CD8-positive, alpha-beta memory T cell (primary cell): ENCODE results near the gene AGPS. TPM values are rescaled to one million over a fixed set of nuclear protein-coding genes. Genes with fewer than 3 reads are reported as not detected.
A peak's percentile ranks its signal among the peaks of the same experiment; 100 is the strongest.

ENCODE experiments used
- CTCF ChIA-PET: fragments of 350-600 bp; sonication (Branson Sonifier 250); formaldehyde crosslinking; loops from one replicate; lab custom pipeline; 2021; ENCODE audit warnings: antibody characterized with exemption; lab: Charles Lee
- POLR2A ChIA-PET: fragments of 350-600 bp; sonication (Branson Sonifier 250); formaldehyde crosslinking; loops from one replicate; lab custom pipeline; 2021; ENCODE audit warnings: antibody characterized with exemption; lab: Charles Lee
- DNase-seq, 5 donors: peaks; one replicate each; pipeline versions ENCODE4 v3.0.0 to v3.0.0-alpha.2; 2020 to 2022; ENCODE audit warnings: mixed read lengths in 1 of 5
- H3K27ac ChIP-seq: one replicate; pipeline ENCODE4 v1.7.0; 2013; ENCODE audit warnings: low read depth, mild to moderate bottlenecking, low read length, moderate library complexity
- H3K27me3 ChIP-seq: 2 replicates; pipeline ENCODE4 v1.7.0; 2013; ENCODE audit warnings: low read length, mild to moderate bottlenecking; ENCODE audit not compliant: insufficient read depth, poor library complexity, severe bottlenecking
- H3K36me3 ChIP-seq: 2 replicates; pipeline ENCODE4 v1.7.0; 2013; ENCODE audit warnings: mild to moderate bottlenecking, low read length, moderate library complexity; ENCODE audit not compliant: insufficient read depth
- H3K4me1 ChIP-seq: 2 replicates; pipeline ENCODE4 v1.7.0; 2013; ENCODE audit warnings: mild to moderate bottlenecking, low read length, moderate library complexity; ENCODE audit not compliant: insufficient read depth
- H3K4me3 ChIP-seq: 2 replicates; pipeline ENCODE4 v1.7.0; 2013; ENCODE audit warnings: mild to moderate bottlenecking, low read length
- H3K9me3 ChIP-seq: 2 replicates; pipeline ENCODE4 v1.7.0; 2013; ENCODE audit warnings: mild to moderate bottlenecking, low read length
- H3K27ac Mint-ChIP-seq, 8 donors: one replicate each; pipeline ENCODE4 v1.8.0; 2020 to 2021; ENCODE audit warnings: mixed read lengths in 8 of 8, mild to moderate bottlenecking in 6 of 8, inconsistent platforms in 3 of 8, moderate library complexity in 3 of 8
- H3K27me3 Mint-ChIP-seq, 2 donors: one replicate each; pipeline ENCODE4 v1.8.0; 2020 to 2021; ENCODE audit warnings: mixed read lengths in 2 of 2, mild to moderate bottlenecking in 1 of 2, moderate library complexity in 1 of 2
- H3K36me3 Mint-ChIP-seq, 3 donors: one replicate each; pipeline ENCODE4 v1.8.0; 2020 to 2021; ENCODE audit warnings: mixed read lengths in 3 of 3, inconsistent platforms in 1 of 3, mild to moderate bottlenecking in 1 of 3
- H3K4me1 Mint-ChIP-seq, 3 donors: one replicate each; pipeline ENCODE4 v1.8.0; 2020 to 2021; ENCODE audit warnings: mixed read lengths in 3 of 3, inconsistent platforms in 1 of 3, mild to moderate bottlenecking in 1 of 3
- H3K4me3 Mint-ChIP-seq, 7 donors: one replicate each; pipeline ENCODE4 v1.8.0; 2020 to 2021; ENCODE audit warnings: mixed read lengths in 7 of 7, mild to moderate bottlenecking in 6 of 7, moderate library complexity in 4 of 7, inconsistent platforms in 2 of 7
- H3K9me3 Mint-ChIP-seq, 5 donors: one replicate each; pipeline ENCODE4 v1.8.0; 2020 to 2022; ENCODE audit warnings: mixed read lengths in 5 of 5, mild to moderate bottlenecking in 3 of 5, moderate library complexity in 2 of 5, inconsistent platforms in 1 of 5
- polyA plus RNA-seq: library from polyadenylated mRNA; unstranded; fragments of 300-500 nt; fragmentation: Illumina TruSeq; gene quantifications from one replicate; pipeline ENCODE4 v1.2.3, GENCODE V29; 2021
- total RNA-seq, 2 experiments: library from RNA; stranded (reverse); gene quantifications; one replicate each; pipeline ENCODE4 v1.2.3, GENCODE V29; 2021

AGPS gene
- total and polyA plus RNA-seq, 3 experiments from 2014 or later = 15.5 to 65.1 (median 64.3) TPM

GRCh38 chr2:177568390-177568789, 175.8 kb downstream of the AGPS start:
- Mint-ChIP-seq H3K36me3 (peaks cover 0 to 4% (median 0%) of the 10 kb centered on the region in 3 donors), H3K4me1 (no peaks in the 10 kb centered on the region), H3K4me3 (no peak overlapping the region), H3K27ac (no peak overlapping the region), H3K27me3 (peaks cover 5 to 7% of the 10 kb centered on the region in 2 donors), H3K9me3 (peaks cover 0 to 2% (median 0%) of the 10 kb centered on the region in 5 donors)
- no peak overlapping the region for H3K27ac ChIP-seq
- no peaks in the 10 kb centered on the region for H3K27me3 ChIP-seq
- no peaks in the 10 kb centered on the region for H3K4me1 ChIP-seq
- no peak for DNase-seq
- ChIA-PET POLR2A (no interaction called here), CTCF (interaction anchor here (1.0 kb wide), 1 partner anchor 11 kb away, joined by 3 read pairs; no protein-coding TSS in a partner anchor)
- no peaks in the 10 kb centered on the region for H3K9me3 ChIP-seq
- H3K4me3 ChIP-seq = no peak overlapping the region
- H3K36me3 ChIP-seq = no peaks in the 10 kb centered on the region

GRCh38 chr2:177568893-177569292, 176.3 kb downstream of the AGPS start:
- Histone ChIP-seq H3K27me3 (no peaks in the 10 kb centered on the region), H3K27ac (no peak overlapping the region), H3K9me3 (no peaks in the 10 kb centered on the region), H3K36me3 (no peaks in the 10 kb centered on the region), H3K4me1 (no peaks in the 10 kb centered on the region), H3K4me3 (no peak overlapping the region)
- DNase-seq = no peak
- Mint-ChIP-seq H3K36me3 (peaks cover 0 to 4% (median 0%) of the 10 kb centered on the region in 3 donors), H3K4me1 (no peaks in the 10 kb centered on the region), H3K27ac (peak overlapping the region in 1 of 8 donors; percentile 8), H3K4me3 (no peak overlapping the region), H3K27me3 (peaks cover 6 to 7% of the 10 kb centered on the region in 2 donors), H3K9me3 (peaks cover 0 to 2% (median 0%) of the 10 kb centered on the region in 5 donors)
- POLR2A ChIA-PET = no interaction called here
- CTCF ChIA-PET = interaction anchor here (1.0 kb wide), 1 partner anchor 11 kb away, joined by 3 read pairs; no protein-coding TSS in a partner anchor

- H3K27ac Mint-ChIP-seq = peak overlapping the region in 1 of 8 donors; percentile 4
- peaks cover 0 to 2% (median 0%) of the 10 kb centered on the region in 3 donors for H3K36me3 Mint-ChIP-seq
- peaks cover 0 to 2% (median 0%) of the 10 kb centered on the region in 5 donors for H3K9me3 Mint-ChIP-seq
- ChIA-PET CTCF (interaction anchor here (1.3 kb wide), 1 partner anchor 9 kb away, joined by 3 read pairs; no protein-coding TSS in a partner anchor), POLR2A (no interaction called here)
- H3K4me1 Mint-ChIP-seq = no peaks in the 10 kb centered on the region
- DNase-seq = no peak
- Histone ChIP-seq H3K36me3 (no peaks in the 10 kb centered on the region), H3K27me3 (no peaks in the 10 kb centered on the region), H3K9me3 (no peaks in the 10 kb centered on the region), H3K4me1 (no peaks in the 10 kb centered on the region), H3K27ac (no peak overlapping the region), H3K4me3 (no peak overlapping the region)
- no peak overlapping the region for H3K4me3 Mint-ChIP-seq
- H3K27me3 Mint-ChIP-seq = peaks cover 7 to 18% of the 10 kb centered on the region in 2 donors
Measured at GRCh38 chr2:177572236-177572671, 179.7 kb downstream of the AGPS start.

GRCh38 chr2:177573120-177573519, 180.5 kb downstream of the AGPS start:
- Mint-ChIP-seq H3K9me3 (peaks cover 0 to 2% (median 0%) of the 10 kb centered on the region in 5 donors), H3K27ac (no peak overlapping the region), H3K4me3 (no peak overlapping the region), H3K27me3 (peaks cover 7 to 18% of the 10 kb centered on the region in 2 donors), H3K4me1 (no peaks in the 10 kb centered on the region), H3K36me3 (no peaks in the 10 kb centered on the region)
- H3K27ac ChIP-seq = no peak overlapping the region
- no peak overlapping the region for H3K4me3 ChIP-seq
- no peaks in the 10 kb centered on the region for H3K36me3 ChIP-seq
- H3K4me1 ChIP-seq = no peaks in the 10 kb centered on the region
- H3K27me3 ChIP-seq = no peaks in the 10 kb centered on the region
- no peak for DNase-seq
- H3K9me3 ChIP-seq = no peaks in the 10 kb centered on the region
- CTCF ChIA-PET = no interaction called here
- POLR2A ChIA-PET = no interaction called here

- H3K9me3 Mint-ChIP-seq = peaks cover 0 to 2% (median 0%) of the 10 kb centered on the region in 5 donors
- H3K4me3 Mint-ChIP-seq = no peak overlapping the region
Measured at GRCh38 chr2:177574356-177574755, 181.8 kb downstream of the AGPS start.

GRCh38 chr2:177575358-177575757, 182.8 kb downstream of the AGPS start:
- POLR2A ChIA-PET = no interaction called here
- no peak overlapping the region for H3K4me3 Mint-ChIP-seq
- CTCF ChIA-PET = no interaction called here

More at GRCh38 chr2:177574356-177574755, 181.8 kb downstream of the AGPS start:
- Mint-ChIP-seq H3K27me3 (peaks cover 3 to 15% of the 10 kb centered on the region in 2 donors), H3K36me3 (no peaks in the 10 kb centered on the region), H3K27ac (no peak overlapping the region), H3K4me1 (no peaks in the 10 kb centered on the region)
- Histone ChIP-seq H3K27ac (no peak overlapping the region), H3K36me3 (no peaks in the 10 kb centered on the region), H3K4me1 (no peaks in the 10 kb centered on the region), H3K9me3 (no peaks in the 10 kb centered on the region), H3K27me3 (no peaks in the 10 kb centered on the region), H3K4me3 (no peak overlapping the region)
- ChIA-PET CTCF (no interaction called here), POLR2A (no interaction called here)
- DNase-seq = no peak

GRCh38 chr2:177577075-177577474, 184.5 kb downstream of the AGPS start:
- peaks cover 0 to 1% (median 0%) of the 10 kb centered on the region in 3 donors for H3K36me3 Mint-ChIP-seq
- no peak overlapping the region for H3K27ac Mint-ChIP-seq
- H3K4me1 Mint-ChIP-seq = no peaks in the 10 kb centered on the region
- POLR2A ChIA-PET = no interaction called here
- no peak overlapping the region for H3K27ac ChIP-seq
- CTCF ChIA-PET = no interaction called here
- peaks cover 0 to 19% of the 10 kb centered on the region in 2 donors for H3K27me3 Mint-ChIP-seq
- no peaks in the 10 kb centered on the region for H3K9me3 Mint-ChIP-seq
- no peaks in the 10 kb centered on the region for H3K9me3 ChIP-seq
- no peaks in the 10 kb centered on the region for H3K36me3 ChIP-seq
- no peaks in the 10 kb centered on the region for H3K27me3 ChIP-seq
- no peak overlapping the region for H3K4me3 Mint-ChIP-seq
- no peaks in the 10 kb centered on the region for H3K4me1 ChIP-seq
- no peak overlapping the region for H3K4me3 ChIP-seq
- no peak for DNase-seq

More at GRCh38 chr2:177575358-177575757, 182.8 kb downstream of the AGPS start:
- no peaks in the 10 kb centered on the region for H3K4me1 ChIP-seq
- no peaks in the 10 kb centered on the region for H3K9me3 Mint-ChIP-seq
- H3K27me3 ChIP-seq = no peaks in the 10 kb centered on the region
- no peak overlapping the region for H3K27ac Mint-ChIP-seq
- no peak for DNase-seq
- H3K36me3 Mint-ChIP-seq = no peaks in the 10 kb centered on the region
- no peaks in the 10 kb centered on the region for H3K36me3 ChIP-seq
- no peaks in the 10 kb centered on the region for H3K9me3 ChIP-seq
- no peak overlapping the region for H3K27ac ChIP-seq
- H3K4me1 Mint-ChIP-seq = no peaks in the 10 kb centered on the region
- H3K4me3 ChIP-seq = no peak overlapping the region
- peaks cover 3 to 18% of the 10 kb centered on the region in 2 donors for H3K27me3 Mint-ChIP-seq

GRCh38 chr2:177578454-177578853, 185.9 kb downstream of the AGPS start:
- H3K27me3 Mint-ChIP-seq = peaks cover 0 to 17% of the 10 kb centered on the region in 2 donors
- Histone ChIP-seq H3K9me3 (no peaks in the 10 kb centered on the region), H3K27ac (no peak overlapping the region), H3K4me3 (no peak overlapping the region), H3K4me1 (no peaks in the 10 kb centered on the region), H3K27me3 (no peaks in the 10 kb centered on the region), H3K36me3 (no peaks in the 10 kb centered on the region)
- POLR2A ChIA-PET = no interaction called here
- CTCF ChIA-PET = no interaction called here
- H3K4me3 Mint-ChIP-seq = no peak overlapping the region
- peaks cover 0 to 1% (median 0%) of the 10 kb centered on the region in 3 donors for H3K36me3 Mint-ChIP-seq
- H3K9me3 Mint-ChIP-seq = no peaks in the 10 kb centered on the region
- no peaks in the 10 kb centered on the region for H3K4me1 Mint-ChIP-seq
- no peak for DNase-seq
- no peak overlapping the region for H3K27ac Mint-ChIP-seq
